Globus pallidus (tissue), 1 donor: Measurements from ENCODE around the gene HOXD3.

Experiments used
- DNase-seq: peaks from one replicate; pipeline ENCODE4 v3.0.0-alpha.2; 2015; ENCODE audit warnings: low spot score

Gene HOXD3

GRCh38 chr2:176149481-176149938 is 7.6 kb upstream of the HOXD3 start:
- DNase-seq, result no peak

GRCh38 chr2:176149939-176150583 is 7.0 kb upstream of the HOXD3 start:
- no peak for DNase-seq

GRCh38 chr2:176150584-176151441 is 6.3 kb upstream of the HOXD3 start:
- no peak for DNase-seq

- DNase-seq, result no peak
Measured at GRCh38 chr2:176151442-176152287, 5.4 kb upstream of the HOXD3 start, which contains the start of gene HOXD4. Gene HOXD4 (plus strand): TSS chr2:176151550. CDS start chr2:176151634, 84 bp downstream.

GRCh38 chr2:176152350-176153181 is 4.5 kb upstream of the HOXD3 start:
- DNase-seq, result no peak

GRCh38 chr2:176154576-176155252 is 2.4 kb upstream of the HOXD3 start:
- DNase-seq, result no peak

GRCh38 chr2:176155356-176156044 is 1.6 kb upstream of the HOXD3 start:
- no peak for DNase-seq

GRCh38 chr2:176156301-176156806 is 753 bp upstream of the HOXD3 start:
- DNase-seq, result no peak

GRCh38 chr2:176157499-176158185 is 535 bp downstream of the HOXD3 start:
- no peak for DNase-seq

- DNase-seq, result no peak
Measured at GRCh38 chr2:176158186-176158591, 1.1 kb downstream of the HOXD3 start.

GRCh38 chr2:176158855-176159662 is 2.0 kb downstream of the HOXD3 start:
- DNase-seq, result no peak

- DNase-seq, result no peak
Measured at GRCh38 chr2:176159663-176160250, 2.6 kb downstream of the HOXD3 start.

- no peak for DNase-seq
Measured at GRCh38 chr2:176160251-176160985, 3.3 kb downstream of the HOXD3 start.

- no peak for DNase-seq
Measured at GRCh38 chr2:176160986-176161824, 4.1 kb downstream of the HOXD3 start.

GRCh38 chr2:176161825-176162626 is 4.9 kb downstream of the HOXD3 start:
- no peak for DNase-seq
